Stomach (tissue), 4 donors: ENCODE data around the gene PTPRM.

Experiments
- CTCF ChIP-seq, 7 experiments: fragments of 450-650 bp in 4 of 7; fragments of 200-600 bp in 3 of 7; sonication (generic) in 3 of 7; IDR thresholded peaks; one replicate each; pipeline ENCODE4 v1.5.1; 2016 to 2019; ENCODE audit warnings: antibody characterized with exemption in 7 of 7, control low read depth in 2 of 7, mild to moderate bottlenecking in 1 of 7
- EP300 ChIP-seq: sonication (generic); formaldehyde crosslinking; IDR thresholded peaks from one replicate; pipeline ENCODE4 v1.6.1; 2017; ENCODE audit warnings: antibody characterized with exemption
- POLR2A ChIP-seq, 4 donors: fragments of 450-650 bp; IDR thresholded peaks; one replicate each; pipeline ENCODE4 v1.6.1; 2016; ENCODE audit warnings: antibody characterized with exemption in 4 of 4, control low read depth in 2 of 4, mild to moderate bottlenecking in 1 of 4, moderate library complexity in 1 of 4
- POLR2AphosphoS5 ChIP-seq, 3 donors: sonication (generic); formaldehyde crosslinking; IDR thresholded peaks; one replicate each; pipeline ENCODE4 v1.6.1; 2016; ENCODE audit warnings: antibody characterized with exemption in 3 of 3

GRCh38 chr18:8428951-8429350, 861.8 kb downstream of the PTPRM start:
- TF ChIP-seq EP300 (no peak), CTCF (IDR thresholded peaks at IDR 0.05) (no peak), POLR2AphosphoS5 (IDR thresholded peaks at IDR 0.05) (no peak), POLR2A (IDR thresholded peaks at IDR 0.05) (no peak)
